SK-N-SH treated with all-trans-retinoic acid at 6 μM for 48 hours (cell line): ENCODE measurements around the gene ORC4.

Source experiments
- ARNTL ChIP-seq: fragments of 450-650 bp; formaldehyde crosslinking; IDR thresholded peaks from 2 replicates; pipeline ENCODE4 v1.5.0; 2020; ENCODE audit warnings: low read depth, mild to moderate bottlenecking, moderate library complexity, borderline replicate concordance
- CREB5 ChIP-seq: fragments of 250-450 bp; sonication (Bioruptor Pico); IDR thresholded peaks from 2 replicates; pipeline ENCODE4 v1.5.1; 2020; ENCODE audit warnings: low read depth, mild to moderate bottlenecking, moderate library complexity
- ESRRG ChIP-seq: fragments of 250-450 bp; sonication (Bioruptor Pico); IDR thresholded peaks from 2 replicates; pipeline ENCODE4 v1.6.1; 2021; ENCODE audit warnings: mild to moderate bottlenecking
- OSR1 ChIP-seq: fragments of 250-450 bp; sonication (Bioruptor Pico); IDR thresholded peaks from 2 replicates; pipeline ENCODE4 v1.8.0; 2022; ENCODE audit warnings: moderate library complexity, mild to moderate bottlenecking, inconsistent platforms
- PATZ1 ChIP-seq: fragments of 250-450 bp; sonication (Bioruptor Pico); IDR thresholded peaks from 2 replicates; pipeline ENCODE4 v1.8.0; 2020; ENCODE audit warnings: mild to moderate bottlenecking, moderate library complexity, borderline replicate concordance
- ZC3H10 ChIP-seq: fragments of 250-450 bp; sonication (Bioruptor Pico); IDR thresholded peaks from 2 replicates; pipeline ENCODE4 v1.5.1; 2021; ENCODE audit warnings: mild to moderate bottlenecking, moderate library complexity
- ZNF565 ChIP-seq: fragments of 450-650 bp; formaldehyde crosslinking; conservative IDR thresholded peaks from 2 replicates; pipeline ENCODE4 v1.5.0; 2020; ENCODE audit warnings: low read depth, mild to moderate bottlenecking, moderate library complexity
- TF ChIP-seq, protein P1 (sequence below): fragments of 250-450 bp; sonication (Bioruptor Pico); IDR thresholded peaks from 2 replicates; pipeline ENCODE4 v1.5.1; 2021; ENCODE audit warnings: mild to moderate bottlenecking, moderate library complexity

DNA sequence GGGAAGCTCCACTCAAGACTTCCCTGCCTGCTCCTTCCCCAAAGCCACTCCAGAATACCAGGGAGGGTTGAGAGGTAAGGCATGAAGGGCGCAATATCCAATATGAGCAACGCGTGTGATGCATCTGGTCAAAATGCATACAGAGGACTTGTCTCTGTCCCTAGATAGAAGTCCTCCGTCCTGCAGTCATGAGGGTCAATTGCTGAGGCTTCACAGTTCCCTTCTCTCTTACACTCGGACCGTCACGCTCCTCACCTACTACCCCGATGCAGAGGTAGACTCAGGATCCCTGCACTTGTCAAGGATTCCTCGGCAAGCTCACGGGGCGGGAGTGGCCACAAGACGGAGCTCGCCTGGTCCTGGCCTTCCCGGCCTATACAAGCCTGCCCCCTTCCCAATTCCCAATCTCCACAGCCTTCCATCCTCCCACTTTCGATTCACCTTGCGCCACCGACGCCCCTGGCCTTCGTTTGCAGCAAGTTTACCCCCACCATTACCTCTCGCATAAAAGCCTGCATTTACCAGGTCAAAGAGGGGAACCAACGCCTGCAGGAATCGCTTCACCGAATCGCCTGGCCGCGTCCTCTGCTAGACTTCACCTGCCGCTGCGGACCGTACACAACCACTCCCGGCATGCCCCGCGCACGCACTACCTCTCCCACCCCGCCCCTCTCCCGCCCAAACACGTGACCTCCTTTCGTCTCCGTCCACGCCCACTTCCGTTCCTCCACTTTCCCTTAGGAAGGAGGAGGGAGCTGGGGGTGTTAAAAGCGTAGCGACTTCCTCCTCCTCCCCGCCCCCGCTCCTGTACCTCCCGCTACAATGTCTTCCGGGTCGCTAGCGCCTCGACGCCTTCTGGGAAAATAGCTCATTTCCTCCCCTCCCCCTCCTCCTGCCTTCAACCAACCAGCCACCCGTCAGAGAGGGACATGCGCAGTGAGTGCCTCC, at the start of gene ORC4:
- TF ChIP-seq PATZ1 (no peak), ZNF565 (CRISPR knock-in tag) (no peak), OSR1 (no peak), CREB5 (no peak), ESRRG (CRISPR knock-in tag) (no peak), ARNTL (CRISPR knock-in tag) (no peak), ZC3H10 (CRISPR knock-in tag) (no peak)
- TF ChIP-seq, protein P1, sequence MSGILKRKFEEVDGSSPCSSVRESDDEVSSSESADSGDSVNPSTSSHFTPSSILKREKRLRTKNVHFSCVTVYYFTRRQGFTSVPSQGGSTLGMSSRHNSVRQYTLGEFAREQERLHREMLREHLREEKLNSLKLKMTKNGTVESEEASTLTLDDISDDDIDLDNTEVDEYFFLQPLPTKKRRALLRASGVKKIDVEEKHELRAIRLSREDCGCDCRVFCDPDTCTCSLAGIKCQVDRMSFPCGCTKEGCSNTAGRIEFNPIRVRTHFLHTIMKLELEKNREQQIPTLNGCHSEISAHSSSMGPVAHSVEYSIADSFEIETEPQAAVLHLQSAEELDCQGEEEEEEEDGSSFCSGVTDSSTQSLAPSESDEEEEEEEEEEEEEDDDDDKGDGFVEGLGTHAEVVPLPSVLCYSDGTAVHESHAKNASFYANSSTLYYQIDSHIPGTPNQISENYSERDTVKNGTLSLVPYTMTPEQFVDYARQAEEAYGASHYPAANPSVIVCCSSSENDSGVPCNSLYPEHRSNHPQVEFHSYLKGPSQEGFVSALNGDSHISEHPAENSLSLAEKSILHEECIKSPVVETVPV (CRISPR knock-in tag) = no peak
